ENCODE data around the gene PDLIM7.

GRCh38 chr5:177437623-177438022 lies 59.8 kb downstream of the PDLIM7 start:
- TF ChIP-seq CTCF (conservative IDR thresholded peaks at IDR 0.05; ENCODE audit: low read depth, low read length) (no peak), EZH2 (IDR thresholded peaks at IDR 0.05; ENCODE audit: borderline replicate concordance, low read depth, low read length, poor library complexity, severe bottlenecking) (no peak)
